GM23338 (cell line): ENCODE measurements around the gene USP32. TPM values are rescaled to one million over a fixed set of nuclear protein-coding genes. Genes with fewer than 3 reads are reported as not detected.
A peak's percentile ranks its signal among the peaks of the same experiment; 100 is the strongest.

Source experiments
- ATAC-seq: fragments of 200-7000 bp; cut with Tn5 transposase; 3 replicates; pipeline ENCODE4 v1.9.1; 2020
- DNase-seq: peaks from one replicate; pipeline ENCODE4 v3.0.0-alpha.2; 2015; ENCODE audit warnings: low spot score
- H2AFZ ChIP-seq: fragments of 200-600 bp; sonication (generic); 2 replicates; pipeline ENCODE4 v1.8.0; 2016; ENCODE audit warnings: antibody characterized with exemption, mild to moderate bottlenecking, moderate library complexity
- H3F3A ChIP-seq: fragments of 200-600 bp; sonication (generic); replicated peaks from 2 replicates; pipeline ENCODE4 v1.8.0; 2017; ENCODE audit warnings: antibody characterized with exemption, mixed run types, low read depth
- H3K27ac ChIP-seq: fragments of 200-600 bp; sonication (generic); 2 replicates; pipeline ENCODE4 v1.6.1; 2016; ENCODE audit warnings: low read depth
- H3K27me3 ChIP-seq: fragments of 200-600 bp; sonication (generic); 2 replicates; pipeline ENCODE4 v1.8.0; 2016; ENCODE audit warnings: mild to moderate bottlenecking, mixed run types, moderate library complexity; ENCODE audit not compliant: insufficient read depth
- H3K36me3 ChIP-seq: fragments of 200-600 bp; sonication (generic); 2 replicates; pipeline ENCODE4 v1.8.0; 2016; ENCODE audit warnings: mild to moderate bottlenecking; ENCODE audit not compliant: insufficient read depth
- H3K4me1 ChIP-seq: fragments of 200-600 bp; sonication (generic); 2 replicates; pipeline ENCODE4 v1.8.0; 2016; ENCODE audit warnings: mild to moderate bottlenecking, moderate library complexity; ENCODE audit not compliant: insufficient read depth
- H3K4me2 ChIP-seq: fragments of 200-600 bp; sonication (generic); 2 replicates; pipeline ENCODE4 v1.7.1; 2017; ENCODE audit warnings: mixed run types
- H3K4me3 ChIP-seq: fragments of 200-600 bp; sonication (generic); 2 replicates; pipeline ENCODE4 v1.6.1; 2016; ENCODE audit warnings: mixed run types
- H3K79me2 ChIP-seq: fragments of 200-600 bp; sonication (generic); replicated peaks from 2 replicates; pipeline ENCODE4 v1.8.0; 2017; ENCODE audit warnings: mild to moderate bottlenecking; ENCODE audit not compliant: insufficient read depth
- H3K9me2 ChIP-seq: fragments of 200-600 bp; sonication (generic); 2 replicates; pipeline ENCODE4 v1.8.0; 2017; ENCODE audit not compliant: insufficient read depth
- H4K20me1 ChIP-seq: fragments of 200-600 bp; sonication (generic); replicated peaks from 2 replicates; pipeline ENCODE4 v1.8.0; 2017; ENCODE audit warnings: mild to moderate bottlenecking; ENCODE audit not compliant: insufficient read depth
- H3K27ac Mint-ChIP-seq: 2 replicates; pipeline ENCODE4 v1.8.0; 2020; ENCODE audit warnings: inconsistent platforms, mild to moderate bottlenecking, moderate library complexity, mixed read lengths
- H3K27me3 Mint-ChIP-seq: 3 replicates; pipeline ENCODE4 v1.8.0; 2022; ENCODE audit warnings: low read depth, mild to moderate bottlenecking, moderate library complexity, mixed read lengths, inconsistent platforms; ENCODE audit not compliant: insufficient read depth, poor library complexity
- H3K36me3 Mint-ChIP-seq: 3 replicates; pipeline ENCODE4 v1.8.0; 2021; ENCODE audit warnings: low read depth, mild to moderate bottlenecking, inconsistent platforms, moderate library complexity, mixed read lengths
- H3K4me1 Mint-ChIP-seq: 3 replicates; pipeline ENCODE4 v1.8.0; 2020; ENCODE audit warnings: mild to moderate bottlenecking, inconsistent platforms, mixed read lengths
- H3K4me3 Mint-ChIP-seq: 3 replicates; pipeline ENCODE4 v1.8.0; 2021; ENCODE audit warnings: moderate library complexity, mild to moderate bottlenecking, inconsistent platforms, mixed read lengths
- H3K9me3 Mint-ChIP-seq: 3 replicates; pipeline ENCODE4 v1.8.0; 2020; ENCODE audit warnings: moderate library complexity, mild to moderate bottlenecking, inconsistent platforms, mixed read lengths
- CREB1 ChIP-seq: fragments of 250-450 bp; sonication (Bioruptor Pico); IDR thresholded peaks from 2 replicates; pipeline ENCODE4 v1.5.0; 2020; ENCODE audit warnings: low read depth, mild to moderate bottlenecking, moderate library complexity
- EZH2 ChIP-seq: fragments of 200-600 bp; sonication (generic); IDR thresholded peaks from one replicate; pipeline ENCODE4 v1.8.0; 2017; ENCODE audit warnings: antibody characterized with exemption, mild to moderate bottlenecking, low read depth; ENCODE audit not compliant: unreplicated experiment
- EZH2phosphoT487 ChIP-seq: fragments of 200-600 bp; sonication (generic); IDR thresholded peaks from one replicate; pipeline ENCODE4 v1.8.1; 2018; ENCODE audit warnings: antibody characterized with exemption; ENCODE audit not compliant: unreplicated experiment
- JUNB ChIP-seq: IDR thresholded peaks from one replicate; pipeline ENCODE4 v1.6.1; 2016; ENCODE audit warnings: antibody characterized with exemption; ENCODE audit not compliant: unreplicated experiment
- NANOG ChIP-seq: IDR thresholded peaks from 2 replicates; pipeline ENCODE4 v1.6.1; 2016; ENCODE audit warnings: antibody characterized with exemption, borderline replicate concordance
- POLR2AphosphoS5 ChIP-seq: IDR thresholded peaks from 2 replicates; pipeline ENCODE4 v1.6.1; 2016; ENCODE audit warnings: antibody characterized with exemption, low read depth
- ZNF114 ChIP-seq: fragments of 250-450 bp; sonication (Bioruptor Pico); IDR thresholded peaks from 2 replicates; pipeline ENCODE4 v1.5.0; 2020; ENCODE audit warnings: mild to moderate bottlenecking, moderate library complexity
- polyA plus RNA-seq: library from polyadenylated mRNA; unstranded; fragments of >200 nt; fragmentation: Nextera tagmentation; extraction: Ambion mirVana; gene quantifications from 2 replicates; pipeline ENCODE4 v1.2.1, GENCODE V29; 2016
- total RNA-seq: library from RNA; depleted of rRNA; stranded (reverse); fragments of >200 nt; shearing (Covaris generic); gene quantifications from 2 replicates; pipeline ENCODE4 v1.2.3, GENCODE V29; 2014
- TF ChIP-seq, protein P1 (sequence below): IDR thresholded peaks from one replicate; pipeline ENCODE4 v1.6.1; 2018; ENCODE audit warnings: antibody characterized with exemption; ENCODE audit not compliant: unreplicated experiment
- TF ChIP-seq, protein P2 (sequence below): IDR thresholded peaks from 2 replicates; pipeline ENCODE4 v1.6.1; 2016; ENCODE audit warnings: antibody characterized with exemption

The USP32 gene
- total and polyA plus RNA-seq, 2 experiments from 2014 or later: 43.6 to 129 TPM

GRCh38 chr17:60332574-60332973 is 59.4 kb downstream of the USP32 start:
- Histone ChIP-seq H3K27ac (peak overlapping the region; percentile 24; the same call in 1 of the 2 replicates), H3K9me2 (no peaks in the 10 kb centered on the region), H2AFZ (no peak overlapping the region), H3K36me3 (no peaks in the 10 kb centered on the region), H3K27me3 (no peaks in the 10 kb centered on the region), H3K4me2 (peak overlapping the region; percentile 45), H3F3A (0 out of 2 replicates have a peak, but pooled peaks cover 3% of the 10 kb centered on the region), H3K4me1 (peaks cover 26% of the 10 kb centered on the region), H4K20me1 (peaks cover 35% of the 10 kb centered on the region), H3K79me2 (peaks cover 96% of the 10 kb centered on the region), H3K4me3 (peak overlapping the region; percentile 15; the same call in 1 of the 2 replicates)
- TF ChIP-seq NANOG: no peak
- no peak for TF ChIP-seq JUNB
- no peak for TF ChIP-seq POLR2AphosphoS5
- TF ChIP-seq CREB1 (CRISPR knock-in tag): no peak
- Mint-ChIP-seq H3K4me3 (no peak overlapping the region; the same call in 2 of the 3 replicates), H3K27me3 (peaks cover 3% of the 10 kb centered on the region), H3K9me3 (no peaks in the 10 kb centered on the region; the same call in 1 of the 3 replicates), H3K4me1 (peaks cover 19% of the 10 kb centered on the region), H3K36me3 (peaks cover 42% of the 10 kb centered on the region), H3K27ac (peak overlapping the region; percentile 89)
- DNase-seq (no peak), ATAC-seq (no peak)

GRCh38 chr17:60330731-60331130 is 61.2 kb downstream of the USP32 start:
- Histone ChIP-seq H3K27me3 (no peaks in the 10 kb centered on the region), H3K4me3 (no peak overlapping the region), H3K4me1 (peaks cover 33% of the 10 kb centered on the region), H3K9me2 (no peaks in the 10 kb centered on the region), H2AFZ (no peak overlapping the region), H3F3A (0 out of 2 replicates have a peak, but pooled peaks cover 3% of the 10 kb centered on the region), H3K27ac (no peak overlapping the region), H3K4me2 (no peak overlapping the region), H3K36me3 (no peaks in the 10 kb centered on the region), H4K20me1 (peaks cover 43% of the 10 kb centered on the region), H3K79me2 (peaks cover 93% of the 10 kb centered on the region)
- Mint-ChIP-seq H3K4me1 (peaks cover 25% of the 10 kb centered on the region), H3K27me3 (peaks cover 5% of the 10 kb centered on the region), H3K4me3 (no peak overlapping the region), H3K27ac (0 out of 2 replicates have a peak overlapping the region, but pooled peaks have one; percentile 5), H3K9me3 (no peaks in the 10 kb centered on the region; the same call in 1 of the 3 replicates), H3K36me3 (peaks cover 47% of the 10 kb centered on the region)
- ATAC-seq (no peak), DNase-seq (no peak)
- TF ChIP-seq, protein P1, sequence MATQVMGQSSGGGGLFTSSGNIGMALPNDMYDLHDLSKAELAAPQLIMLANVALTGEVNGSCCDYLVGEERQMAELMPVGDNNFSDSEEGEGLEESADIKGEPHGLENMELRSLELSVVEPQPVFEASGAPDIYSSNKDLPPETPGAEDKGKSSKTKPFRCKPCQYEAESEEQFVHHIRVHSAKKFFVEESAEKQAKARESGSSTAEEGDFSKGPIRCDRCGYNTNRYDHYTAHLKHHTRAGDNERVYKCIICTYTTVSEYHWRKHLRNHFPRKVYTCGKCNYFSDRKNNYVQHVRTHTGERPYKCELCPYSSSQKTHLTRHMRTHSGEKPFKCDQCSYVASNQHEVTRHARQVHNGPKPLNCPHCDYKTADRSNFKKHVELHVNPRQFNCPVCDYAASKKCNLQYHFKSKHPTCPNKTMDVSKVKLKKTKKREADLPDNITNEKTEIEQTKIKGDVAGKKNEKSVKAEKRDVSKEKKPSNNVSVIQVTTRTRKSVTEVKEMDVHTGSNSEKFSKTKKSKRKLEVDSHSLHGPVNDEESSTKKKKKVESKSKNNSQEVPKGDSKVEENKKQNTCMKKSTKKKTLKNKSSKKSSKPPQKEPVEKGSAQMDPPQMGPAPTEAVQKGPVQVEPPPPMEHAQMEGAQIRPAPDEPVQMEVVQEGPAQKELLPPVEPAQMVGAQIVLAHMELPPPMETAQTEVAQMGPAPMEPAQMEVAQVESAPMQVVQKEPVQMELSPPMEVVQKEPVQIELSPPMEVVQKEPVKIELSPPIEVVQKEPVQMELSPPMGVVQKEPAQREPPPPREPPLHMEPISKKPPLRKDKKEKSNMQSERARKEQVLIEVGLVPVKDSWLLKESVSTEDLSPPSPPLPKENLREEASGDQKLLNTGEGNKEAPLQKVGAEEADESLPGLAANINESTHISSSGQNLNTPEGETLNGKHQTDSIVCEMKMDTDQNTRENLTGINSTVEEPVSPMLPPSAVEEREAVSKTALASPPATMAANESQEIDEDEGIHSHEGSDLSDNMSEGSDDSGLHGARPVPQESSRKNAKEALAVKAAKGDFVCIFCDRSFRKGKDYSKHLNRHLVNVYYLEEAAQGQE: no peak
- no peak for TF ChIP-seq ZNF114 (CRISPR knock-in tag)
- no peak for TF ChIP-seq JUNB
- no peak for TF ChIP-seq EZH2phosphoT487
- TF ChIP-seq, protein P2, sequence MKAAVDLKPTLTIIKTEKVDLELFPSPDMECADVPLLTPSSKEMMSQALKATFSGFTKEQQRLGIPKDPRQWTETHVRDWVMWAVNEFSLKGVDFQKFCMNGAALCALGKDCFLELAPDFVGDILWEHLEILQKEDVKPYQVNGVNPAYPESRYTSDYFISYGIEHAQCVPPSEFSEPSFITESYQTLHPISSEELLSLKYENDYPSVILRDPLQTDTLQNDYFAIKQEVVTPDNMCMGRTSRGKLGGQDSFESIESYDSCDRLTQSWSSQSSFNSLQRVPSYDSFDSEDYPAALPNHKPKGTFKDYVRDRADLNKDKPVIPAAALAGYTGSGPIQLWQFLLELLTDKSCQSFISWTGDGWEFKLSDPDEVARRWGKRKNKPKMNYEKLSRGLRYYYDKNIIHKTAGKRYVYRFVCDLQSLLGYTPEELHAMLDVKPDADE: no peak
- no peak for TF ChIP-seq EZH2
